ENCODE results near the gene ITGB2. TPM values are rescaled to one million over a fixed set of nuclear protein-coding genes. Genes with fewer than 3 reads are reported as not detected.

ITGB2 gene
- total RNA-seq, 1 donor from 2014 or later: 292 TPM

DNA sequence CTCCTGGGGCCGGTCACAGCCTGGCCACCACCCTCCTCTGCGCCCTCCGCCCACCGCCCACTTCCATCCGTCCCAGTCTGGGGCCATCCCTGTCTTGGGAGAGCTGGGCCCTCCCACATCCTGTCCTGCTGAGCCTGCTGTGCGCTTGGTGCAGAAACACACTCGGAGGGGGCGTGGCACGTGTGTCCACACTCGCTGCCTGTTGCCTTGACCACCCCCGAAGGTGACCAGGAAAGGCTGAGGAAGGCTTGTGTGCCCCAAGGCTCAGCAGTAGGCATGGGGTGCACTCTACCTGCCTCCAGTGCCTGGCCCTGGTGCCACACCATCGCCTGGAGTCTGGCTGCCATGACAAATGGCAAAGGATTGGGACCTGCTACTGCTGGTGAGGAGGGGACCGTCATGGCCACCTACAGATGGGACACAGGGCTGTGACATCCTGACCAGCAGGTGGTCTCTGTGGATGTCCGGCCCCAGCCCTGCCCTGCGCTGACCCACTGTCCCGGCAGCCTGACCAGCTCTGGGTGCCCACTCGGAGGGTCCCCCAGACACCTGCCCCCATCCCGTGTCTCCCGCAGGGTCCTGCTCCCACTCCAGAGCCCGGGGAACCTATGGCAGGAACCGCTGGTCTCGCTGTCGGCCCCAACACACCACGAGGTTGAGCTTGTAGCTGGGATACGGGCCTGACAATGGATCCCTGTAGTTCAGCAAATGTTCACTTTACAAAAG is 24.0 kb downstream of the ITGB2 start:
- H3K27me3 Mint-ChIP-seq (ENCODE audit: insufficient read depth): no peaks in the 10 kb centered on the region
- H3K9me3 Mint-ChIP-seq: no peaks in the 10 kb centered on the region
- DNase-seq (ENCODE audit: low spot score): no peak
- peaks cover 29% of the 10 kb centered on the region for H3K36me3 Mint-ChIP-seq (ENCODE audit: low read depth)
- H3K4me1 Mint-ChIP-seq (ENCODE audit: low read depth): peaks cover 7% of the 10 kb centered on the region
- intact Hi-C loops (cut with micrococcal nuclease): no loop called here
- H3K4me3 Mint-ChIP-seq: no peak overlapping the region
- H3K27ac Mint-ChIP-seq: no peak overlapping the region

DNA sequence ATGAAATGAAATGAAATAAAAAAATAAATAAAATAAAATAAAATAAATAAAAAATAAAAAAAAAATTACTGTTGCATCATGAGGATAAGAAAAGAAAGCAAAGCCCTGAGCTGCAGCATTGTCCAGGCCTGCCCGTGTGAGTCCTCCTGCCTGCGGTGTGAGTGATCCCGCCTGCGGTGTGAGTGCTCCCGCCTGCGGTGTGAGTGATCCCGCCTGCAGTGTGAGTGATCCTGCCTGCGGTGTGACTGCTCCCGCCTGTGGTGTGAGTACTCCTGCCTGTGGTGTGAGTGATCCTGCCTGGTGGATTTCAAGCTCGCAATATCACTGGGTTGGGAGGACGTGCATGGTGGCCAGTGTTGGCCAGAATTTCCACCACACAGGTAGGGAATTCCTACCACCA is 24.8 kb downstream of the ITGB2 start:
- Mint-ChIP-seq H3K27me3 (ENCODE audit: insufficient read depth) (no peaks in the 10 kb centered on the region), H3K9me3 (no peaks in the 10 kb centered on the region), H3K27ac (peak overlapping the region; percentile 52), H3K36me3 (ENCODE audit: low read depth) (peaks cover 26% of the 10 kb centered on the region), H3K4me1 (ENCODE audit: low read depth) (peaks cover 7% of the 10 kb centered on the region), H3K4me3 (no peak overlapping the region)
- DNase-seq (ENCODE audit: low spot score): no peak
- intact Hi-C loops (cut with micrococcal nuclease): no loop called here

DNA sequence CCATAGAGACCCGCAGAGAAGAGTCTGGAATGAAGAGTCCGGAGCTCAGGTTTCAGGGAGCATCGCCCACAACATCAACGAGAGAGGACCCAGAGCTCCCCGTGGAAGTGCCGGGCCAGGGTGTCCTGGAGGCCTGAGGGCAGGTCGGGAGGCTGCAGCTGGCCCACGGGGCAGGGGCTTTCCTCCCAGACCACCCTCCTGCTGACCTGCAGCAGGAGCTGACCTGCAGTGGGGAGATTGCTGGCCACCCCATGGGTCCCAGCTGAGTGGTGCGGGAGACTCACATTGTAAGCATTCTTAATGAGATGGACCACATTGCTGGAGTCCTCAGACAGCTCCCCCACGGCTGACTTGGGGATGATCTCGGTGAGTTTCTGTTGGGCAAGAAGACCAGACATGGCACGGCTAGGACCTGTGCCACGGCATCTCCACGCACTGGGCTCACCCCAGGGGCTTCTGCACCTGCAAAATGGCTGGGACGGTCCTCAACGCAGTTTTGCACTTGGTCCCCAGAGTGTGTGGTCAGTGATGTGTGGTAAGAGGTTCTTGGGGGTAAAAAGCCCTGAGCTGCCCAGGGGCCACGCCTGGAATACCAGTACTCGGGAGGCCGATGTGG is 25.9 kb downstream of the ITGB2 start:
- peaks cover 7% of the 10 kb centered on the region for H3K4me1 Mint-ChIP-seq (ENCODE audit: low read depth)
- intact Hi-C loops (cut with micrococcal nuclease): no loop called here
- no peaks in the 10 kb centered on the region for H3K9me3 Mint-ChIP-seq
- no peak overlapping the region for H3K27ac Mint-ChIP-seq
- no peaks in the 10 kb centered on the region for H3K27me3 Mint-ChIP-seq (ENCODE audit: insufficient read depth)
- peaks cover 24% of the 10 kb centered on the region for H3K36me3 Mint-ChIP-seq (ENCODE audit: low read depth)
- H3K4me3 Mint-ChIP-seq: no peak overlapping the region
- no peak for DNase-seq (ENCODE audit: low spot score)

DNA sequence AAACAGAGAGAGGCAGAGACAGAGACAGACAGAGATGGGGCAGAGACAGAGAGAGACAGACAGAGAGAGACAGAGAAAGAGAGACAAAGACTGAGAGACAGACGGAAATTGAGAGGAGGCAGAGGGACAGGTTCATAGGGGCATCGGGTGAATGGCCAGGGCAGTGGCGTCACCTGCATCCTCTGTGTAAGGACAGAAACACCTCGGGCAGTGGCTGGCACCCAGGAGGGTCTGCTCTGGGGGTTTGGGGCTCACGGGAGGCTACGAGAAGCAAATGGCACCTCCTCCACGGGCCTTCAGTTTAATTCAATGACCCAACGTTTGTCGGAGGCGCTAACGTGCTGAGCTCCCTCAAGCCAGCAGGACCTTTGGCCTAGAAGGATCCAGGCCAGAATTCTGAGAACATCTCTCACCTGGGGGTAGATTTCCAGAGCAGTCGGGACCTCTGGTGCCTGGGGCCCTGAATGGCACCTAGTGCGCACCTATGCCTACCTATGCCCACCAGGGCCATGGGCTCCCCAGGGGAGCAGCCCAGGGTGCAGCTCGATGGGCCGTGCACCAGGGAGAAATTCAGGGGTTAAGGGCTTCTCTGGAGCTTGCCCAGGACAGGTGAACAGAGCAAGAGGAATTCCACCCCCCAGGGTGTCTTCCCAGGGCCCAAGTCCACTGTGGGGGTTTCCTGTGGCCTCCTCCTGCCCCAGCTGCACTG is 26.6 kb downstream of the ITGB2 start:
- Mint-ChIP-seq H3K36me3 (ENCODE audit: low read depth) (peaks cover 20% of the 10 kb centered on the region), H3K27me3 (ENCODE audit: insufficient read depth) (no peaks in the 10 kb centered on the region), H3K9me3 (no peaks in the 10 kb centered on the region), H3K4me1 (ENCODE audit: low read depth) (peaks cover 7% of the 10 kb centered on the region), H3K4me3 (no peak overlapping the region), H3K27ac (peak overlapping the region; percentile 81)
- DNase-seq (ENCODE audit: low spot score): no peak
- intact Hi-C loops (cut with micrococcal nuclease): no loop called here

DNA sequence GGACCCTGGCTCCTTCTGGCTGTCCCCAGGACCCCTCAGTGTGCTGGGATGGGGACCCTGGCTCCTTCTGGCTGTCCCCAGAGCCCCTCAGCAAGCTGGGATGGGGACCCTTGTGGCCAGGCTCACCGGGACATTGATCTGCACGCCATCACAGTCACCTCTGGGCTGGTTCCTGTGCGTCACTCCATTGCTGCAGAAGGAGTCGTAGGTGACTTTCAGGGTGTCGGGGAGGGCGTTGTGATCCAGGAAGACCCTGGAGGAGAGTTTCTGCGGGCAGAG is 27.5 kb downstream of the ITGB2 start:
- Mint-ChIP-seq H3K9me3 (no peaks in the 10 kb centered on the region), H3K27ac (peak overlapping the region; percentile 81), H3K36me3 (ENCODE audit: low read depth) (peaks cover 15% of the 10 kb centered on the region), H3K27me3 (ENCODE audit: insufficient read depth) (no peaks in the 10 kb centered on the region), H3K4me3 (no peak overlapping the region), H3K4me1 (ENCODE audit: low read depth) (peaks cover 7% of the 10 kb centered on the region)
- intact Hi-C loops (cut with micrococcal nuclease): no loop called here
- DNase-seq (ENCODE audit: low spot score): no peak

DNA sequence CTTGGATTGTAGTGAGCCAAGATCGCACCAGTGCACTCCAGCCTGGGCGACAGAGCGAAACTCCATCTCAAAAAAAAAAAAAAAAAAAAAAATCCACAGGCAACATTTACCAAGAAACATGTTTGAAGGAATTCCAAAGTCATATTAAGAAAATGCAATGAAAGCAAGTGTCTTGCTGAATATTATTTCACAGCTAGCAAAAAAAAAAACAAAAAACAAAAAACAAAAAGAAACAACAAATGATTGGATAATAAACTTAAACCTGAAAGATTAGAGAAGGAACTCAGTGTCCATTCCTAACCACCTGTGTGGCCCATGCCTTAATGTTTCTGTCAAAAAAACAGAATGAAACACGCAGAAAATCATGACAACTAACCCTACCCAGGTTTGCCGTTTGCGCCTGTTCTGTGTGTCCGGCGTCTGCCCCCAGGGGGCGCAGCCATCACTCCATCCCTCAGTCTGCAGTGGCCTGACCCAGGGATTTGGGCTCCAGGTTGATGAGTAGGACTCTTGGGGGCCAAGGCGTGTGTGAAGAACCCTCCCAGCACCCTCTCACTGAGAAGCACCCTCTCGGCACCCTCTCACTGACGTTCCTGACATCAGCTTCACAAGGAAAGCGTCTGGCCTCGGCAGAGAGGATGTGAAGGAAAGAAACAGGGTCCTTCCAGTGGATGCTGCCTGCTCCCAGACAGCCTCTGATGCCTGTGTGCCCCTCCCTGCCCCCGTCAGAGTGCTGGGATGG is 28.0 kb downstream of the ITGB2 start:
- Mint-ChIP-seq H3K4me1 (ENCODE audit: low read depth) (peaks cover 7% of the 10 kb centered on the region), H3K36me3 (ENCODE audit: low read depth) (peaks cover 15% of the 10 kb centered on the region), H3K27ac (peak overlapping the region; percentile 35), H3K9me3 (no peaks in the 10 kb centered on the region), H3K27me3 (ENCODE audit: insufficient read depth) (no peaks in the 10 kb centered on the region), H3K4me3 (no peak overlapping the region)
- intact Hi-C loops (cut with micrococcal nuclease): loop anchor here (1.0 kb wide), 2 partner anchors 19 to 40 kb away; no protein-coding TSS in a partner anchor
- DNase-seq (ENCODE audit: low spot score): peak; percentile 68

DNA sequence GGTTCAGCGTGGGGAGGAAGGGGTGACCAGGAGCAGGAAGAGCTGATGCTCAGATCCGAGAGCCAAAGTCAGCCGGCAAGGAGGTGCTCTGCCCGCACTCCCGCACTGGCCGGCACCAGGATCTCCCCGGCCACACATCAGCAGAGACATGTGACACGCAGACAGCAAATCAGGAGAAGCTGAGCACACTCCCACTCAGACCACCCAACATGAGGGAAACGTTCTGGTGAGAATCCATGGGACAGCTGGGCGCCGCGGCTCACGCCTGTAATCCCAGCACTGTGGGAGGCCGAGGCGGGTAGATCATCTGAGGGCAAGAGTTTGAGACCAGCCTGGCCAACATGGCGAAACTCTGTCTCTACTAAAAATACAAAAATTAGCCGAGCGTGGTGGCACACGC is 28.6 kb downstream of the ITGB2 start:
- Mint-ChIP-seq H3K4me1 (ENCODE audit: low read depth) (peaks cover 7% of the 10 kb centered on the region), H3K9me3 (no peaks in the 10 kb centered on the region), H3K27ac (no peak overlapping the region), H3K27me3 (ENCODE audit: insufficient read depth) (no peaks in the 10 kb centered on the region), H3K36me3 (ENCODE audit: low read depth) (peaks cover 18% of the 10 kb centered on the region), H3K4me3 (no peak overlapping the region)
- intact Hi-C loops (cut with micrococcal nuclease): loop anchor here (1.0 kb wide), 2 partner anchors 19 to 40 kb away; no protein-coding TSS in a partner anchor
- DNase-seq (ENCODE audit: low spot score): no peak

DNA sequence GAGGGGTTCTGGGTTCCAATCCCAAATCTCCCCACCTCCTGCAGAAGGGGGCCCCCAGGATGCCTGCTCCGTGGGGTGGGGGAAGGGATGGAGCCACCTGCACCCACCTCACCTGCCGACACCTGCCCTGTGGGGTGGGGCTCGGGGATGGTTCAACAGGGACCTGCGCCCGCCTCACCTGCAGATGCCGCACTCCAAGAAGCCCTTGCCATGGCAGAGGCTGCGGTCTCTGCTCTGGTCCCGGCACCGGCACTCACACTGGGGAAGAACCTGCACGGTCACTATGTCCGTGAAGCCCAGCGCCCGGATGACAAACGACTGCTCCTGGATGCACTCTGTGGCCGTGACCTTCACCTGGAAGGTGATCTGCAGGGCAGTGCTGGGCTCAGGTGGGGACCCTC is 29.1 kb downstream of the ITGB2 start:
- DNase-seq (ENCODE audit: low spot score): no peak
- Mint-ChIP-seq H3K4me3 (no peak overlapping the region), H3K36me3 (ENCODE audit: low read depth) (peaks cover 20% of the 10 kb centered on the region), H3K9me3 (no peaks in the 10 kb centered on the region), H3K27ac (no peak overlapping the region), H3K4me1 (ENCODE audit: low read depth) (peaks cover 7% of the 10 kb centered on the region), H3K27me3 (ENCODE audit: insufficient read depth) (no peaks in the 10 kb centered on the region)
- intact Hi-C loops (cut with micrococcal nuclease): loop anchor here (1.0 kb wide), 2 partner anchors 20 to 41 kb away; no protein-coding TSS in a partner anchor

DNA sequence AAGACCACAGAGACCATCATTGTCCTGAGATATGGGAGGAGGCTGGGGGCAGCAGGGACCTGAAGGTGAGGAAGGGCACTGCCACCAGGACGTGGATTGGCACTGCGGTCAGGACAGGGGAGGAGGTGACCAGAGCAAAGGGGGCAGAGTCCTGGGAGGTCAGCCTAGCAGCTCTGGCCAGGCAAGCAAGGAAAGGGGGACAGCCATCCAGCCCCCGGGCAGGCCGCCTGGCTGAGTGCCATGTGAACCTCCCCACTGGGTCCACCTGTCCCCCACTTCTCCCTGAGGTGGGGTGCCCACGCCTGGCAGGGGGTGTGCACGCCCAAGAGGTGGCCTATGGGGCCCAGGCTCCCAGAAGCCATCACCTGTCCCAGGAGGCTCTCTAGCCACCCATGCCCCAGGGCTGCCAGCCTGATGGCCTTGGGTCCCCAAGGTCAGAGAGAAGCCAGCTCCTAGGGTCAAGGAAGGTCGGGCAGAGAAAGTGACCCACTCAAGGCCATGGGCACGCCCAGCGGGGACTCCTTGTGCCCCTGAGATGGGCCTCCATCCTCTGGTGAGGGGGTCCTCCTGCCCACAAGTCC is 29.6 kb downstream of the ITGB2 start:
- no peak for DNase-seq (ENCODE audit: low spot score)
- Mint-ChIP-seq H3K9me3 (no peaks in the 10 kb centered on the region), H3K4me1 (ENCODE audit: low read depth) (peaks cover 7% of the 10 kb centered on the region), H3K27me3 (ENCODE audit: insufficient read depth) (no peaks in the 10 kb centered on the region), H3K4me3 (no peak overlapping the region), H3K27ac (no peak overlapping the region), H3K36me3 (ENCODE audit: low read depth) (peaks cover 19% of the 10 kb centered on the region)
- intact Hi-C loops (cut with micrococcal nuclease): no loop called here

DNA sequence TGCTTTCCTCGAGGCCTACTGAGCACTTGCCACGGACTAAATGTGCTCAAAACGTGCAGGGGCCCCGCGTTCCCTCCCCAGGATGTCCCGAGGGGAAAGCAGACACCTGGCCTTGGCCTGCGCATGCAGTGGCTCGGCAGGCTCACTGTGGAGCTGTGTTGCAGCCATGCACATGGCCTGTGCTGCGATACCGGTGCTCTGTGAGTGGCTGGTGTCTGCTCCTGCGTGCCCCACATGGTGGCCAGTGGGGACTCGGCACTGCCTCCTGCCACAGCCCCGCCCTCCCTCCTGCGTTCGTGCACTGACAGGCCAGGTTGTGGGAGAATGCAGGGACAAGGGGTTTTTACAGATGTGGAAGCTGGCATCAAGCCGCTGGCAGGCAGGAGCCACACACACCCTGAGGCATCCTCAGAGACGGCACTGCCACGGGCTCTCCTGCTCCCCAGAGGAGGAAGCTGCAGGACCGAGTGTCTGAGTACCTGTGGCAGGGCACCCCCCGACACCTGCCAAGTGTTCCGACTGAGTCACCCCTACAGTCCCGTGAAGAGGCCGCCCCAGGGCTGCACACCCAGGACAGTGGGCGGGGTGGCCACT is 30.3 kb downstream of the ITGB2 start:
- H3K27ac Mint-ChIP-seq: no peak overlapping the region
- H3K4me3 Mint-ChIP-seq: no peak overlapping the region
- DNase-seq (ENCODE audit: low spot score): no peak
- intact Hi-C loops (cut with micrococcal nuclease): no loop called here
- peaks cover 7% of the 10 kb centered on the region for H3K4me1 Mint-ChIP-seq (ENCODE audit: low read depth)
- no peaks in the 10 kb centered on the region for H3K27me3 Mint-ChIP-seq (ENCODE audit: insufficient read depth)
- H3K9me3 Mint-ChIP-seq: no peaks in the 10 kb centered on the region
- peaks cover 18% of the 10 kb centered on the region for H3K36me3 Mint-ChIP-seq (ENCODE audit: low read depth)

DNA sequence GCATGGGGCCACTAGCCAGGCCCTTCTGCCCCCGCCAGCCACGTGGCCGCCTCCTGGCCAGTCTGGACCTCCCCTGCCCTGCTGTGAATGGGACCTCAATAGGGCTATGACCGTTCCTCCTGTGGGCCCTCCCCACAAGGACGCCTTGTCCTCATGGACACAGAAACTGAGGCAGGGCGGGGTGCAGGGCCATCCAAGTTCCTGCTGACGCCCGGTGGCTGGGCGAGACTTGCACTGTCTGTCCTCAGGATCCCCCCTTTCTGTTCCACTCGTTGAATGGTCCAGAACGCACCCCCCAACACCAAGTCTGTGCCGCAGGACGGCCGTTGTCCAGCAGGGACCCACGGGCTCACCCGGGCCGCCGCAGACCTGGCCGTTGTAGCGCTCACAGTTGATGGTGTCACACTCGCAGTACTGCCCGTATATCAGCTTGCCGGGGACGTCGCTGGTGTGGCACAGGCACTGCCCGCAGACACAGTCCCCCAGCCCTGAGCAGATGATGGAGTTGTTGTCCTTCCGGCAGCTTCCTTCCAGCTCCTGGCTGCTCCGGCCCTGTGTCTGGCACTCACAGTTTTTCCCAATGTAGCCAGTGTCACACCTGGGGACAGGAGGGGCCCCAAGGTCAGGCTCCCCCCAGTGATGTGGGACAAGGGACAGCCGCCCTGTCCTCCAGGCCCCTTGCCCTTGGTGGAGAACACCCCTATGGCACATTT is 30.9 kb downstream of the ITGB2 start:
- H3K36me3 Mint-ChIP-seq (ENCODE audit: low read depth): peaks cover 18% of the 10 kb centered on the region
- H3K9me3 Mint-ChIP-seq: no peaks in the 10 kb centered on the region
- H3K4me3 Mint-ChIP-seq: no peak overlapping the region
- peaks cover 7% of the 10 kb centered on the region for H3K4me1 Mint-ChIP-seq (ENCODE audit: low read depth)
- no peaks in the 10 kb centered on the region for H3K27me3 Mint-ChIP-seq (ENCODE audit: insufficient read depth)
- DNase-seq (ENCODE audit: low spot score): no peak
- H3K27ac Mint-ChIP-seq: no peak overlapping the region
- intact Hi-C loops (cut with micrococcal nuclease): no loop called here
